Endothelial cell of umbilical vein (primary cell): Measurements from ENCODE around the gene SH3PXD2A. TPM values are rescaled to one million over a fixed set of nuclear protein-coding genes. Genes with fewer than 3 reads are reported as not detected.

Source experiments
- BruUV-seq: library from RNA; stranded (reverse); fragments of 400-500 nt; replicated peaks from 2 replicates; lab custom pipeline; 2021; lab: Mats Ljungman, UMichigan
- CTCF ChIA-PET: fragments of 300-600, 350-600 bp; sonication (Branson Sonifier 250); formaldehyde crosslinking; loops from one replicate; lab custom pipeline; 2021; ENCODE audit warnings: antibody characterized with exemption, inconsistent platforms; lab: Charles Lee
- POLR2A ChIA-PET: fragments of 300-600, 350-600 bp; sonication (Branson Sonifier 250); formaldehyde crosslinking; loops from one replicate; lab custom pipeline; 2021; ENCODE audit warnings: antibody characterized with exemption, inconsistent platforms; lab: Charles Lee
- DNase-seq: peaks from one replicate; pipeline ENCODE4 v3.0.0-alpha.2; 2011; ENCODE audit warnings: low read depth, low spot score
- FAIRE-seq: peaks from 2 replicates; lab custom pipeline; 2011; peaks lifted over from hg19 to GRCh38; lab: Jason Lieb, UNC
- H2AFZ ChIP-seq: 2 replicates; pipeline ENCODE4 v1.6.0; 2012; ENCODE audit warnings: low read depth, low read length, control low read depth, inconsistent platforms
- H3K27ac ChIP-seq: 2 replicates; pipeline ENCODE4 v1.5.1; 2011; ENCODE audit warnings: low read depth, mild to moderate bottlenecking, control low read depth, low read length, moderate library complexity; ENCODE audit not compliant: insufficient read depth
- H3K27me3 ChIP-seq, 2 experiments: 2 replicates each; pipeline versions ENCODE4 v1.6.0 to v1.6.1; 2011; ENCODE audit warnings: low read length in 2 of 2, mixed read lengths in 1 of 2; ENCODE audit not compliant: control insufficient read depth in 2 of 2, insufficient read depth in 2 of 2
- H3K36me3 ChIP-seq, 2 experiments: 2 replicates in 1 of 2; 3 replicates in 1 of 2; pipeline ENCODE4 v1.5.1; 2011; ENCODE audit warnings: low read length in 2 of 2, mild to moderate bottlenecking in 1 of 2, moderate library complexity in 1 of 2; ENCODE audit not compliant: control insufficient read depth in 2 of 2, insufficient read depth in 2 of 2; ENCODE audit errors: extremely low read depth in 1 of 2
- H3K4me1 ChIP-seq: 3 replicates; pipeline ENCODE4 v1.5.1; 2011; ENCODE audit warnings: mild to moderate bottlenecking, low read length; ENCODE audit not compliant: control insufficient read depth, insufficient read depth; ENCODE audit errors: extremely low read depth
- H3K4me2 ChIP-seq: 2 replicates; pipeline ENCODE4 v1.6.1; 2011; ENCODE audit warnings: low read length, control low read depth, mixed read lengths; ENCODE audit not compliant: insufficient read depth
- H3K4me3 ChIP-seq, 3 experiments: fragments of 200-600 bp in 1 of 3; sonication (generic), shearing (Covaris generic) in 1 of 3; replicated peaks in 1 of 3; 2 replicates each; pipeline ENCODE4 v1.5.1; 2011 to 2016; ENCODE audit warnings: control low read depth in 3 of 3, low read length in 3 of 3, mild to moderate bottlenecking in 2 of 3, inconsistent platforms in 1 of 3, low read depth in 1 of 3, moderate library complexity in 1 of 3; ENCODE audit not compliant: insufficient read depth in 1 of 3
- H3K79me2 ChIP-seq: 2 replicates; pipeline ENCODE4 v1.6.0; 2012; ENCODE audit warnings: low read length, inconsistent platforms; ENCODE audit not compliant: control insufficient read depth, insufficient read depth
- H3K9ac ChIP-seq: replicated peaks from 2 replicates; pipeline ENCODE3; 2011; ENCODE audit warnings: low read length, control low read depth; ENCODE audit not compliant: insufficient read depth; ENCODE audit errors: extremely low read depth
- H3K9me1 ChIP-seq: replicated peaks from 3 replicates; pipeline ENCODE4 v1.6.0; 2011; ENCODE audit warnings: mild to moderate bottlenecking, low read length; ENCODE audit not compliant: control insufficient read depth, insufficient read depth; ENCODE audit errors: extremely low read depth
- H3K9me3 ChIP-seq: replicated peaks from 2 replicates; pipeline ENCODE4 v1.5.1; 2012; ENCODE audit warnings: low read length, inconsistent platforms; ENCODE audit not compliant: control insufficient read depth, insufficient read depth
- H4K20me1 ChIP-seq: replicated peaks from 2 replicates; pipeline ENCODE3; 2011; ENCODE audit warnings: mild to moderate bottlenecking, low read length; ENCODE audit not compliant: control insufficient read depth, insufficient read depth; ENCODE audit errors: extremely low read depth
- CTCF ChIP-seq, 2 donors: IDR thresholded peaks; 1 replicate in 1 of 2; 2 replicates in 1 of 2; pipeline ENCODE4 v1.5.1; 2011; ENCODE audit warnings: low read length in 2 of 2, mild to moderate bottlenecking in 2 of 2, moderate library complexity in 2 of 2, control low read depth in 1 of 2, inconsistent platforms in 1 of 2, low read depth in 1 of 2; ENCODE audit not compliant: insufficient read depth in 1 of 2; ENCODE audit errors: extremely low read depth in 1 of 2
- EZH2 ChIP-seq: IDR thresholded peaks from 2 replicates; pipeline ENCODE4 v1.6.1; 2012; ENCODE audit warnings: borderline replicate concordance, low read depth, mild to moderate bottlenecking, moderate library complexity, low read length, inconsistent platforms; ENCODE audit not compliant: severe bottlenecking
- FOS ChIP-seq: IDR thresholded peaks from 2 replicates; pipeline ENCODE4 v1.6.1; 2011; ENCODE audit warnings: mild to moderate bottlenecking, low read length, moderate library complexity, borderline replicate concordance; ENCODE audit not compliant: insufficient read depth
- GATA2 ChIP-seq: IDR thresholded peaks from 2 replicates; pipeline ENCODE4 v1.7.0; 2011; ENCODE audit warnings: low read depth, mild to moderate bottlenecking, moderate library complexity, mixed read lengths, low read length; ENCODE audit not compliant: insufficient read length, insufficient read depth
- MAX ChIP-seq: IDR thresholded peaks from 2 replicates; pipeline ENCODE4 v1.6.1; 2011; ENCODE audit not compliant: insufficient read depth, insufficient read length
- MYC ChIP-seq: IDR thresholded peaks from one replicate; pipeline ENCODE4 v1.6.1; 2011; ENCODE audit warnings: mild to moderate bottlenecking, low read depth, low read length
- POLR2A ChIP-seq: IDR thresholded peaks from 2 replicates; pipeline ENCODE4 v1.6.1; 2012; ENCODE audit warnings: low read depth, mild to moderate bottlenecking, control low read depth, low read length
- POLR2AphosphoS5 ChIP-seq: IDR thresholded peaks from 2 replicates; pipeline ENCODE4 v1.6.1; 2012; ENCODE audit warnings: low read depth, mild to moderate bottlenecking, control low read depth, low read length, moderate library complexity; ENCODE audit not compliant: insufficient read depth
- dilution Hi-C: fragments of 300-500 bp; cut with MboI; formaldehyde crosslinking; loops from one replicate; pipeline ENCODE4 v1.15.0; 2019; ENCODE audit warnings: low sequenced_read_pairs; ENCODE audit not compliant: extremely low pct_ligation_motif_present
- intact Hi-C: fragments of 100-400 bp; cut with micrococcal nuclease; formaldehyde crosslinking; loops from one replicate; pipeline ENCODE4 v1.10.0; 2022
- polyA plus RNA-seq, 4 experiments: library from polyadenylated mRNA; depleted of rRNA in 3 of 4; stranded (reverse) in 3 of 4; unstranded in 1 of 4; fragments of >200 nt; gene quantifications; 2 replicates each; pipeline versions ENCODE4 v1.2.1 to v1.2.3, GENCODE V29; 2011 to 2012; ENCODE audit warnings: missing spikeins in 1 of 4
- total RNA-seq: library from RNA; stranded (reverse); gene quantifications from 2 replicates; pipeline ENCODE4 v1.2.3, GENCODE V29; 2021

SH3PXD2A gene
- total and polyA plus RNA-seq, 2 donors (not counting 3 experiments of a cell fraction or from before 2014, with no cell fraction given) = 1.4 to 5.1 TPM

GRCh38 chr10:103553743-103554487 lies 301.5 kb downstream of the SH3PXD2A start:
- CTCF ChIA-PET = interaction anchor here (0.9 to 1.9 kb wide), 2 partner anchors 11 to 66 kb away, joined by 3 to 4 read pairs; no protein-coding TSS in a partner anchor
- H3K9me1 ChIP-seq = no peaks in the 10 kb centered on the region
- H3K79me2 ChIP-seq = no peaks in the 10 kb centered on the region
- H3K27ac ChIP-seq = no peak overlapping the region
- no peaks in the 10 kb centered on the region for H4K20me1 ChIP-seq
- intact Hi-C loops (no loop called here), dilution Hi-C loops (no loop called here)
- no peak overlapping the region for H2AFZ ChIP-seq
- H3K4me3 ChIP-seq = no peak overlapping the region
- no TSS peak for BruUV-seq
- FAIRE-seq = no peak
- H3K9ac ChIP-seq = no peak overlapping the region
- peaks cover 19 to 25% of the 10 kb centered on the region in 2 experiments for H3K27me3 ChIP-seq
- no peaks in the 10 kb centered on the region for H3K36me3 ChIP-seq
- H3K4me2 ChIP-seq = no peak overlapping the region
- DNase-seq = no peak
- H3K4me1 ChIP-seq = no peaks in the 10 kb centered on the region
- TF ChIP-seq EZH2 (no peak), POLR2AphosphoS5 (no peak), CTCF (IDR thresholded peaks at IDR 0.05; ENCODE audit: extremely low read depth in 1 of 2, insufficient read depth in 1 of 2, low read depth in 1 of 2, low read length in 2 of 2) (no peak), FOS (no peak), GATA2 (no peak), MYC (no peak), MAX (no peak), POLR2A (no peak)
- no peaks in the 10 kb centered on the region for H3K9me3 ChIP-seq
- POLR2A ChIA-PET = no interaction called here
